BE2C (cell line): ENCODE data around the gene MAG.

Experiments
- DNase-seq: peaks from one replicate; pipeline ENCODE4 v3.0.0-alpha.2; 2020
- H3K27me3 ChIP-seq: fragments of 250-450 bp; sonication (Bioruptor Pico); 2 replicates; pipeline ENCODE4 v1.5.1; 2020; ENCODE audit warnings: mild to moderate bottlenecking
- H3K36me3 ChIP-seq: fragments of 250-450 bp; sonication (Bioruptor Pico); 2 replicates; pipeline ENCODE4 v1.5.1; 2020; ENCODE audit warnings: mild to moderate bottlenecking
- H3K4me1 ChIP-seq: fragments of 250-450 bp; sonication (Bioruptor Pico); 2 replicates; pipeline ENCODE4 v1.5.1; 2020
- H3K4me3 ChIP-seq: 2 replicates; pipeline ENCODE4 v1.5.1; 2011; ENCODE audit warnings: low read depth, low read length
- H3K9me3 ChIP-seq: fragments of 250-450 bp; sonication (Bioruptor Pico); 2 replicates; pipeline ENCODE4 v1.5.1; 2020
- CTCF ChIP-seq: IDR thresholded peaks from 2 replicates; pipeline ENCODE4 v1.5.1; 2012; ENCODE audit warnings: mild to moderate bottlenecking, low read depth, low read length

The MAG gene

GRCh38 chr19:35295792-35296462, 4.0 kb downstream of the MAG start:
- no peak for TF ChIP-seq CTCF
- Histone ChIP-seq H3K4me3 (no peak overlapping the region), H3K27me3 (peaks cover 36% of the 10 kb centered on the region), H3K36me3 (no peaks in the 10 kb centered on the region), H3K9me3 (peaks cover 7% of the 10 kb centered on the region), H3K4me1 (no peaks in the 10 kb centered on the region)
- DNase-seq = no peak

- TF ChIP-seq CTCF = no peak
- H3K4me3 ChIP-seq = no peak overlapping the region
- H3K4me1 ChIP-seq = no peaks in the 10 kb centered on the region
- H3K27me3 ChIP-seq = peaks cover 32% of the 10 kb centered on the region
- DNase-seq = no peak
- H3K36me3 ChIP-seq = no peaks in the 10 kb centered on the region
- H3K9me3 ChIP-seq = peaks cover 7% of the 10 kb centered on the region
Measured at GRCh38 chr19:35296644-35297514, 4.9 kb downstream of the MAG start.

GRCh38 chr19:35297515-35297848, 5.5 kb downstream of the MAG start:
- Histone ChIP-seq H3K36me3 (no peaks in the 10 kb centered on the region), H3K27me3 (peaks cover 26% of the 10 kb centered on the region), H3K4me1 (no peaks in the 10 kb centered on the region), H3K4me3 (no peak overlapping the region), H3K9me3 (peaks cover 7% of the 10 kb centered on the region)
- no peak for TF ChIP-seq CTCF
- no peak for DNase-seq

- peaks cover 7% of the 10 kb centered on the region for H3K9me3 ChIP-seq
- no peak overlapping the region for H3K4me3 ChIP-seq
- H3K4me1 ChIP-seq = no peaks in the 10 kb centered on the region
- no peak for DNase-seq
- no peak for TF ChIP-seq CTCF
- H3K27me3 ChIP-seq = peaks cover 25% of the 10 kb centered on the region
- no peaks in the 10 kb centered on the region for H3K36me3 ChIP-seq
Measured at GRCh38 chr19:35297922-35298321, 6.0 kb downstream of the MAG start.

- peaks cover 7% of the 10 kb centered on the region for H3K9me3 ChIP-seq
- no peaks in the 10 kb centered on the region for H3K36me3 ChIP-seq
- no peak for TF ChIP-seq CTCF
- peaks cover 18% of the 10 kb centered on the region for H3K27me3 ChIP-seq
- no peak overlapping the region for H3K4me3 ChIP-seq
- H3K4me1 ChIP-seq = no peaks in the 10 kb centered on the region
- DNase-seq = no peak
Measured at GRCh38 chr19:35298561-35298972, 6.6 kb downstream of the MAG start.
